Activated CD4-positive, CD25-positive, alpha-beta regulatory T cell treated with anti-CD3 and anti-CD28 coated beads, Interleukin-2, amount 50 U/mL, for 24 hours (primary cell): ENCODE measurements around the gene NCAM1.
"Not testable (repeated sequence)": the region's sequence is repeated elsewhere in the genome, so short reads cannot be mapped to it uniquely, and the experiment has no call there.

ENCODE experiments used
- ATAC-seq, 2 donors: fragments of 150-1000 bp; cut with Tn5 transposase; one replicate each; pipeline ENCODE4 v1.10.0; 2021; ENCODE audit warnings: mild to moderate bottlenecking in 1 of 2, moderate library complexity in 1 of 2

NCAM1 gene

GRCh38 chr11:113023228-113023627 lies 62.0 kb downstream of the NCAM1 start:
- no peak for ATAC-seq

GRCh38 chr11:113023986-113024385 lies 62.8 kb downstream of the NCAM1 start:
- ATAC-seq, result no peak

- ATAC-seq, result no peak
These were observed 65.6 kb downstream of the NCAM1 start for GRCh38 chr11:113026778-113027177.

GRCh38 chr11:113034576-113034975 lies 73.4 kb downstream of the NCAM1 start:
- ATAC-seq, result no peak

GRCh38 chr11:113035708-113036107 lies 74.5 kb downstream of the NCAM1 start:
- no peak for ATAC-seq

GRCh38 chr11:113043698-113044097 lies 82.5 kb downstream of the NCAM1 start:
- ATAC-seq, result no peak

GRCh38 chr11:113045146-113045545 lies 83.9 kb downstream of the NCAM1 start:
- no peak for ATAC-seq

- no peak for ATAC-seq
These were observed 85.6 kb downstream of the NCAM1 start for GRCh38 chr11:113046866-113047265.

- ATAC-seq, result no peak
These were observed 87.9 kb downstream of the NCAM1 start for GRCh38 chr11:113048820-113049768.

GRCh38 chr11:113053042-113053441 lies 91.8 kb downstream of the NCAM1 start:
- not testable (repeated sequence) for ATAC-seq

- ATAC-seq, result no peak
These were observed 95.8 kb downstream of the NCAM1 start for GRCh38 chr11:113057038-113057437.

- no peak for ATAC-seq
These were observed 98.3 kb downstream of the NCAM1 start for GRCh38 chr11:113059548-113059947.

- ATAC-seq, result no peak
These were observed 104.1 kb downstream of the NCAM1 start for GRCh38 chr11:113065330-113065729.

- ATAC-seq, result no peak
These were observed 111.1 kb downstream of the NCAM1 start for GRCh38 chr11:113072237-113072858.

GRCh38 chr11:113073290-113073953 lies 112.2 kb downstream of the NCAM1 start:
- ATAC-seq, result no peak

GRCh38 chr11:113075586-113076095 lies 114.4 kb downstream of the NCAM1 start:
- no peak for ATAC-seq

- no peak for ATAC-seq
These were observed 116.2 kb downstream of the NCAM1 start for GRCh38 chr11:113077379-113077778.

GRCh38 chr11:113082341-113082955 lies 121.2 kb downstream of the NCAM1 start:
- no peak for ATAC-seq

GRCh38 chr11:113083571-113083970 lies 122.4 kb downstream of the NCAM1 start:
- ATAC-seq, result no peak

GRCh38 chr11:113084297-113084696 lies 123.1 kb downstream of the NCAM1 start:
- ATAC-seq, result no peak

- ATAC-seq, result no peak
These were observed 124.2 kb downstream of the NCAM1 start for GRCh38 chr11:113085446-113085845.

- no peak for ATAC-seq
These were observed 126.5 kb downstream of the NCAM1 start for GRCh38 chr11:113087706-113088105.
